SU-DHL-6 (cell line): ENCODE results near the gene PPP3CA.

Source experiments
- H2AFZ ChIP-seq: fragments of 200-600 bp; sonication (generic); 2 replicates; pipeline ENCODE4 v1.6.1; 2014; ENCODE audit warnings: low read depth, mild to moderate bottlenecking, moderate library complexity, mixed read lengths, antibody characterized with exemption, low read length; ENCODE audit not compliant: severe bottlenecking
- H3F3A ChIP-seq: fragments of 200-600 bp; shearing (Covaris generic); 2 replicates; pipeline ENCODE4 v1.6.0; 2016; ENCODE audit warnings: antibody characterized with exemption, mild to moderate bottlenecking; ENCODE audit not compliant: insufficient read depth
- H3K27ac ChIP-seq: fragments of 200-600 bp; sonication (generic); 2 replicates; pipeline ENCODE4 v1.5.1; 2016; ENCODE audit warnings: low read depth, mild to moderate bottlenecking, low read length, moderate library complexity, mixed read lengths
- H3K27me3 ChIP-seq: fragments of 200-600 bp; sonication (generic), shearing (Covaris generic); 2 replicates; pipeline ENCODE4 v1.6.0; 2014; ENCODE audit warnings: mild to moderate bottlenecking, low read length
- H3K36me3 ChIP-seq: fragments of 200-600 bp; sonication (generic); 2 replicates; pipeline ENCODE4 v1.6.1; 2014; ENCODE audit warnings: mild to moderate bottlenecking, low read length, mixed read lengths
- H3K4me2 ChIP-seq: fragments of 300-600, 200-600 bp; shearing (Covaris generic), sonication (generic); 2 replicates; pipeline ENCODE4 v1.6.0; 2014; ENCODE audit warnings: low read length, low read depth, mild to moderate bottlenecking; ENCODE audit not compliant: poor library complexity, severe bottlenecking
- H3K4me3 ChIP-seq: fragments of 200-600 bp; sonication (generic); 2 replicates; pipeline ENCODE4 v1.5.1; 2014; ENCODE audit warnings: antibody characterized with exemption, low read length, mild to moderate bottlenecking, mixed read lengths; ENCODE audit not compliant: insufficient read depth, poor library complexity, severe bottlenecking
- H3K79me2 ChIP-seq: fragments of 200-600 bp; sonication (generic); 2 replicates; pipeline ENCODE4 v1.6.1; 2014; ENCODE audit warnings: mild to moderate bottlenecking, low read length, moderate library complexity; ENCODE audit not compliant: insufficient read depth
- H3K9ac ChIP-seq: fragments of 200-600 bp; sonication (generic); 2 replicates; pipeline ENCODE4 v1.7.0; 2014; ENCODE audit warnings: mild to moderate bottlenecking, low read length
- H3K9me2 ChIP-seq: fragments of 200-600 bp; sonication (generic); replicated peaks from 2 replicates; pipeline ENCODE4 v1.6.1; 2014; ENCODE audit warnings: low read length; ENCODE audit not compliant: insufficient read depth
- H3K9me3 ChIP-seq: fragments of 200-600 bp; sonication (generic); 2 replicates; pipeline ENCODE4 v1.6.1; 2014; ENCODE audit warnings: low read length, mixed read lengths; ENCODE audit not compliant: insufficient read depth
- H4K20me1 ChIP-seq: fragments of 200-600 bp; sonication (generic); 2 replicates; pipeline ENCODE4 v1.6.1; 2014; ENCODE audit warnings: low read depth, mild to moderate bottlenecking, antibody characterized with exemption, low read length, moderate library complexity, mixed read lengths
- CTCF ChIP-seq: fragments of 200-600 bp; sonication (generic); IDR thresholded peaks from one replicate; pipeline ENCODE4 v1.5.1; 2017; ENCODE audit warnings: antibody characterized with exemption, mild to moderate bottlenecking, low read length, moderate library complexity; ENCODE audit not compliant: insufficient read depth, poor library complexity, severe bottlenecking
- EZH2phosphoT487 ChIP-seq: fragments of 200-600 bp; sonication (generic), shearing (Covaris generic); conservative IDR thresholded peaks from 2 replicates; pipeline ENCODE4 v1.6.1; 2018; ENCODE audit warnings: mild to moderate bottlenecking, antibody characterized with exemption, low read length, moderate library complexity, mixed read lengths

PPP3CA gene

DNA sequence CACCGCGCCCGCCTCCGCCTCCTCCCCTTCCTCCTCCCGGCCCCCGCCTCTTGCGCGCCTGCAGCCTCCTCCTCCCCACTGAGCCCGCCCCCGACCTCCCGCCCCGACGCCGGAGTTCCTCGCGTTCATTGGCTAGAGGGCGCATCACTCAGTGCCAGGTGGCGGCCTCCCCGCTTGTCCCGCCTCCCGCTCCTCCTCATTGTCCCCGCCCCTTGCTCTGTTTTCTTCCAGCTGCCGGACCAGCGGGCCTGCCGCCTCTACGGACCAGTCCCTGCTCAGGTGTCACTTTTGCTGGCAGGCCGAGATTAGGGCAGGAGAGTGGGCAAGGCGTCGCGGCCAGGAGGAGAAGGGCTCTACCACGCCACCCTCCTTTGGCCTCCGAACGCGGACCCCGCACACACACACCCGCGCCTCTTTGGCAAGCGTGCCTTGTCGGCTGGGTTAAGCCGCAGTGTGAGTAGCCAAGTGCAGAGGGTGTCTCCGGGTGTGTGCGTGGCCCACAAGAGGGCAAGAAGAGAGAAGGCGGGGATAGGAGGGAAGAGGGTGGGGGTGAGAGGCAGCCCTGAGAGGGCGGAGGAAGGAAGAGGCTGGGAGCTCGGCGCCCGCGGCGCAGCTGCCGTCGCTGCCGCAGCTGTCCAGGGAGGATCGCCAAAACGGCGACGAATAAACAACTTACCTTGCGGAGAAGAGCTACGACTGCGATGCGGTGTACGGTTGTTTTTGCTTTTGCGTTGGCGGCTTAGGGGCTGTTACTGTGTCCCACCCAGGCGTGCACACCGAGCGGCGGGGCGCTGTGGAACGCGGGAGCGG, 436 bp upstream of the PPP3CA start:
- Histone ChIP-seq H3K4me2 (peak overlapping the region; percentile 63), H3K36me3 (no peaks in the 10 kb centered on the region), H3K79me2 (0 out of 2 replicates have a peak, but pooled peaks cover 8% of the 10 kb centered on the region), H3K27ac (peak overlapping the region; percentile 81), H4K20me1 (no peaks in the 10 kb centered on the region), H3K9me2 (no peaks in the 10 kb centered on the region), H2AFZ (peak overlapping the region; percentile 56), H3K27me3 (no peaks in the 10 kb centered on the region), H3K9ac (peak overlapping the region; percentile 67), H3K9me3 (no peaks in the 10 kb centered on the region), H3F3A (0 out of 2 replicates have a peak, but pooled peaks cover 9% of the 10 kb centered on the region), H3K4me3 (peak overlapping the region; percentile 65)
- TF ChIP-seq EZH2phosphoT487 = no peak

- H3K27me3 ChIP-seq = no peaks in the 10 kb centered on the region
- TF ChIP-seq CTCF = no peak
- TF ChIP-seq EZH2phosphoT487 = no peak
- peak overlapping the region; percentile 56 for H2AFZ ChIP-seq
- peak overlapping the region; percentile 81 for H3K27ac ChIP-seq
- H3K9me3 ChIP-seq = no peaks in the 10 kb centered on the region
- H3K9ac ChIP-seq = peak overlapping the region; percentile 67
- 0 out of 2 replicates have a peak, but pooled peaks cover 9% of the 10 kb centered on the region for H3F3A ChIP-seq
- H4K20me1 ChIP-seq = no peaks in the 10 kb centered on the region
- no peaks in the 10 kb centered on the region for H3K9me2 ChIP-seq
- peaks cover 14% of the 10 kb centered on the region; the same call in 1 of the 2 replicates for H3K79me2 ChIP-seq
- H3K4me2 ChIP-seq = peak overlapping the region; percentile 61
- H3K4me3 ChIP-seq = peak overlapping the region; percentile 65
- H3K36me3 ChIP-seq = no peaks in the 10 kb centered on the region
These were observed 717 bp downstream of the PPP3CA start for GRCh38 chr4:101346351-101347266.

DNA sequence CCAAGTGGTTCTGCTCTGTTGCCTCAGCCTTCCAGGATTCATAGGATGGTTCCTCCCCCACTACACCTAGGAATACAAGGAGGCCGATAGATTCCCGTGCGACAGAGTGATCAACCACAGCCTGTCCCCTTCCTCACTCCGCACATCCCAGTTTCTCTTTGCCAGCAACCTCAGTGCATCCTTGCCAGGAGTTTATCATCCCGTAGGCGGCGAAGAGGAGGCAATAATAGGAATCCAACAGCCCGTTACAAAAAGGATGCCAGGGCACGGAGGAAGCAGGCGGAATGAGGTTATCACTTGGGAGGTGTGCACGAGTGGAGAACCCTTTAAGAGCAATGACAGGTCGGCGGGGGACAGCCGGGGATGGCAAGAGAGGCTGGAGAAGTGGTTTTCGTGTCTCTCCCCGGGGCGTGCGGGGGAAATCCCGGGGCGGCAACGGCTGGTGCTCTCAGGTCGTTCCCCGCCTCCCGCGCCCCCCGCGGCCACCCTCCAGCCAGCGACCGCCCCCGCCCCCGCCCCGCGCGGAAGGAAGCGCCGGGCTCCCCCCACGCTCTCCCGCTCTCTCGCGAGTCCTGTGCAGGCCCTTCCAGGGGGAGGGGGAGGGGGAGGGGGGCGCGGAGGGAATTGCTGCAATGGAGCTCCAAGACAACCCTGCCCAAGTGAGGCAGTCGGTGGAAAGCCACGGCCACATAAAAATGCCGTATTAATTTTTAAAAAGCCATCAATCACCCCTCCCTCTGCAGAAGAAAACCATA, 1.6 kb downstream of the PPP3CA start:
- Histone ChIP-seq H3F3A (0 out of 2 replicates have a peak, but pooled peaks cover 9% of the 10 kb centered on the region), H3K36me3 (no peaks in the 10 kb centered on the region), H4K20me1 (no peaks in the 10 kb centered on the region), H3K79me2 (peaks cover 14% of the 10 kb centered on the region; the same call in 1 of the 2 replicates), H2AFZ (no peak overlapping the region), H3K9ac (peak overlapping the region; percentile 67), H3K9me3 (no peaks in the 10 kb centered on the region), H3K27me3 (no peaks in the 10 kb centered on the region), H3K9me2 (no peaks in the 10 kb centered on the region), H3K4me3 (peak overlapping the region; percentile 65), H3K4me2 (peak overlapping the region; percentile 61), H3K27ac (peak overlapping the region; percentile 35)
- no peak for TF ChIP-seq EZH2phosphoT487
- no peak for TF ChIP-seq CTCF
